NCI-H524 (cell line): ENCODE measurements around the gene CTSF.
"Not testable (repeated sequence)": the region's sequence is repeated elsewhere in the genome, so short reads cannot be mapped to it uniquely, and the experiment has no call there.

Experiments used
- DNase-seq, 2 experiments: peaks; one replicate each; lab custom pipeline; 2025; lab: John Stamatoyannopoulos, UW

The CTSF gene

DNA sequence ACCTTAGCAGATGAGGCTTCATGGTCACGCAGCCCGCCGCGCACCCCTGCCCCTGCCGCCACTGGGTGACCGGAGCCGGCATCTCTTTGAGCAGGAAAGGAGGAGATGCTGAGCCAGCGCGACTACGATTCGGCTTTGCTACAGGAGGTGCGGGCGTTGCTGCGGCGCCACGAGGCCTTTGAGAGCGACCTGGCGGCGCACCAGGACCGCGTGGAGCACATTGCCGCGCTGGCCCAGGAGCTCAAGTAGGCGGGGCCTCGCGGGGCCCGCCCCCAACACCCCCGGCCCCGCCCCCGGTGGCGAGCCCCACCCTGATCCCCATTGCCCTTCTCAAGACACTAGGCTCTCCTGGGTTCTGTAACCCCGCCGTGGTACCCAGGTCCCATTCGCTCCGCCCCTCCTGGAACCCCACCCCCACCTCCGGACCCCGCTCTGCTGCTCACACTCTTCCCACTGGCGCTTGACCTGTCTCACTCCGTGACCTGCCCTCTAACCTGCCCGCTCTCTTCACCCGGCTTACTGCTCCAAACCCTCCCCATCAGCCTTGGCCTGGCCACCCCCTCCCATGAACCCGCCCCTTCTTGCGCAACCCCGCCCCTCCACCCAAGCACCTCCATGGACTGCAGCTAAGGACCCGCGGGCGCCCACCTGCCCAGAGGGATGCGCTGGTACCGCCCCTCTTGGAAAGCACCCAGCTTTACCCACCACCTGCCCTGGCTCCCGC, 9.1 kb downstream of the CTSF start:
- DNase-seq = no peak

DNA sequence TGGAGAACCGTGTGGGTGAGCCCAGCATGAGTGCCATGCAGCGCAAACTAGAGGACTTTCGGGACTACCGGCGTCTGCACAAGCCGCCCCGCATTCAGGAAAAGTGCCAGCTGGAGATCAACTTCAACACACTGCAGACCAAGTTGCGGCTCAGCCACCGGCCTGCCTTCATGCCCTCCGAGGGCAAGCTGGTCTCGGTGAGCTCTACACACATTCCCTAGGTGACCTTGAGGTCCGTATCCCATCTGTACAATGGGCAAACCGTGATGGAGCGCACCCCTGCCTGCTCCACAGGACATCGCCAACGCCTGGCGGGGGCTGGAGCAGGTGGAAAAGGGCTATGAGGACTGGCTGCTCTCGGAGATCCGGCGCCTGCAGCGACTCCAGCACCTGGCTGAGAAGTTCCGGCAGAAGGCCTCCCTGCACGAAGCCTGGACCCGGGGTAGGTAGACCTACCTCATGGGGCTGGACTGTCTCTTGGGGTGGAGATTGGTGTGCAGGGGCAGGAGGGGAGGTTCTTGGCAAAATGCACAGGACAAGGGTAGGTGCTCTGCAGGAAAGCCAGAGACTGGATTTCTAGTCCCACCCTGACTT, 10.6 kb downstream of the CTSF start:
- no peak for DNase-seq

- no peak for DNase-seq
Observed at GRCh38 chr11:66556086-66556485, 12.3 kb downstream of the CTSF start.

- no peak for DNase-seq
Observed at GRCh38 chr11:66555416-66555815, 13.0 kb downstream of the CTSF start.

DNA sequence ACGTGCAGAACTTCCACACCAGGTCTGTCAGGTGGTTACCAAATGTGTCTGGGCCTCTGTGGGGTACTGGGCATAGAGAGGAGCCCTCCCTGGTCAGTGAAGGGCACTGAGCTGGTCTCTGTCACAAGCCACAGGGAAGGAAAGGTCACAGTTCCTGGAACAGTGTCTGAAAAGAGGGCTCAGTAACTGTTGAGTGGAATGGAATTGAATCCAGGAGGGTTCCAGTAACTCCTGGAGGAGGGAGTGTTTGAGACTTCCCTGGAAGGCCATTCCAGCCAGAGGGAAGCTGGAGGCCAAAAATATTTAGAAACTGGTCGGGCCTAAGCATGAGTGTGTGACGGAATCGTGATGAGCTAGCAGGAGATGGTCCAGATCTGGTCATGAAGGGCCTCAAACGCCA, 13.8 kb downstream of the CTSF start:
- no peak for DNase-seq

- DNase-seq = no peak
Observed at GRCh38 chr11:66550887-66551286, 17.5 kb downstream of the CTSF start.

- DNase-seq = no peak
Observed at GRCh38 chr11:66549696-66550095, 18.7 kb downstream of the CTSF start.

- DNase-seq = no peak
Observed at GRCh38 chr11:66548774-66549630, 19.4 kb downstream of the CTSF start.

GRCh38 chr11:66548041-66548440, 20.4 kb downstream of the CTSF start:
- DNase-seq = peak; percentile 85 to 93

DNA sequence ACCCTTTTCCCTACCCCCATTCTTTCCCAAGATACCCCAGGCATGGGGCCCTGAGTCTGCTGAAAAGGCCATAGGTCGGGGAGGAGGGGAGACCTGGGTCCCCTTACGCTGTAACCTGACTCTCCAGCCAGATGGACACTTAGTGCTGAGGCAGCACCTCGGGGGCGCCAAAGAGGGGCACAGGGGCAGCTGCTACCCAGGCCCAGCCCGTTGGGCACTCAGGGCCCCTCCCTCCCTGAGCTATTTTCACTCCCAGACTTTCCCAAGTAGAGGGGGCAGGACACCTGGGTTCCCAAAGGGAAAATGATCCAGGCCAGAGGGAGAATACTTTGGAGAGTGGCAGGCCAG, 20.8 kb downstream of the CTSF start:
- peak; percentile 79 to 88 for DNase-seq

- DNase-seq = peak; percentile 90 to 95
Observed at GRCh38 chr11:66546966-66547661, 21.3 kb downstream of the CTSF start.

DNA sequence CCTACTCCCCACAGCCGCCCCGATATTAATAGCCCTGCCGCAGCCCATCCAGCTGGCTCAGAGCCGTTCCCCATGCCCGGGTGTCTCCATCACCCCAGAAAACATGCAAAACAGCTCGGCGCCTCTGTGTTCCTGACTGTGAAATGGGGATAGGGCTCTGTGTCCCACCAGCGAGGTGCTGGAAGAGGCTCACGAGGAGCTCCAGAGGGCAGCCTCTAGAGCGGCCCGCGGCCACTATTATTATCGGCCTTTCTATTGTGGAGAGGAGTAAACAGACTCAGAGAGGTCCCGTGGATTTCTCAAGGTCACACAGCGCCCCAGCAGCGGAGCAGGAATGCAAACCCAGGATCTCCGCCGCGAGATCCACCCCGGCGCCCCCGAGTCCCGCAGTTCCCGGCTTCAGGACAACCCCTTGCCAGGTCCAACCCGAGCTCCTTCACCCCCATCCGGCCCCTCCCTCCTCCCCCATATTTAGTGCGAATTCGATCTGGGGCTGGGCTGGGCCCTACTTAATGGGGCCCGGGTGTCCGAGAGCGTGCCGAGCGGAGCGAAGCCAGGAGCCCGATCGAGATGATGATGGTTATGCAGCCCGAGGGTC, 21.9 kb downstream of the CTSF start, which contains the start of gene ACTN3:
Gene ACTN3 (plus strand): TSS at position 536 of the 598 bp plus-strand sequence. CDS start 35 bp downstream, at position 571.
- DNase-seq = peak in 1 of 2 experiments; percentile 47

DNA sequence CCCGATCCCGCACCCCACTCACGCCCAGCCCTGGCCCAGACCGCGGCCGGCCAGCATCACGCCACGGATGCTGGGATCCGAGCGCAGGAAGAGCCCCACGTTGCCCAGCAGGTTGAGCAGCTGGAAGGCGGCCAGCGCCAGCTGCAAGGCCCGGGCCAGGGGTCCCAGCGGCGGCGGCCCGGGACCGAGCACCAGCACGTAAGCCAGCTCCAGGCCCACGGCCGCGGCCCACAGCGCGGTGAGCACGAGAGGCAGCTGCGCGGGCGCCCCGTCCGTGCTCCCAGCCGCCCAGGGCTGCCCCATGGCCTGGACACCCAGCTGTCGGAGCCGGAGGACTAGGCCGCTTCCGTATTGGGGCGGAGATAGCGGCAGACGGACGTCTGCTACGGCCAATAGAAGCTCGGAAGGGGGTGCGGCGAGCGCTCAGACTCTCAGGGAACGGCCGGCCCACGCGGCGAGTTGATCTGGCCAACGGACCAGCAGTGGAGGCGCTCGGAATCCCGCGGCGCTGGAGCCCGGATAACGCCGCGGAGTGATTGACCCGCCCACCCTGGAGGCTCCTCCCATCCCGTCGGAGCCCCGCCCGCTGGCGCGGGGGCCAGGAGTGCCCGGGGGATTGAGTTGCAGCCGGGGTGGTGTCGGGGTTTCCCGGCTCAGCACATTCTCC, 22.6 kb downstream of the CTSF start, which contains the start of gene ZDHHC24:
Gene ZDHHC24 (minus strand): TSS at position 348 of the 667 bp plus-strand sequence. CDS start 45 bp downstream, at position 303.
- DNase-seq = peak; percentile 90 to 96

- DNase-seq = not testable (repeated sequence)
Observed at GRCh38 chr11:66544952-66545351, 23.5 kb downstream of the CTSF start.

DNA sequence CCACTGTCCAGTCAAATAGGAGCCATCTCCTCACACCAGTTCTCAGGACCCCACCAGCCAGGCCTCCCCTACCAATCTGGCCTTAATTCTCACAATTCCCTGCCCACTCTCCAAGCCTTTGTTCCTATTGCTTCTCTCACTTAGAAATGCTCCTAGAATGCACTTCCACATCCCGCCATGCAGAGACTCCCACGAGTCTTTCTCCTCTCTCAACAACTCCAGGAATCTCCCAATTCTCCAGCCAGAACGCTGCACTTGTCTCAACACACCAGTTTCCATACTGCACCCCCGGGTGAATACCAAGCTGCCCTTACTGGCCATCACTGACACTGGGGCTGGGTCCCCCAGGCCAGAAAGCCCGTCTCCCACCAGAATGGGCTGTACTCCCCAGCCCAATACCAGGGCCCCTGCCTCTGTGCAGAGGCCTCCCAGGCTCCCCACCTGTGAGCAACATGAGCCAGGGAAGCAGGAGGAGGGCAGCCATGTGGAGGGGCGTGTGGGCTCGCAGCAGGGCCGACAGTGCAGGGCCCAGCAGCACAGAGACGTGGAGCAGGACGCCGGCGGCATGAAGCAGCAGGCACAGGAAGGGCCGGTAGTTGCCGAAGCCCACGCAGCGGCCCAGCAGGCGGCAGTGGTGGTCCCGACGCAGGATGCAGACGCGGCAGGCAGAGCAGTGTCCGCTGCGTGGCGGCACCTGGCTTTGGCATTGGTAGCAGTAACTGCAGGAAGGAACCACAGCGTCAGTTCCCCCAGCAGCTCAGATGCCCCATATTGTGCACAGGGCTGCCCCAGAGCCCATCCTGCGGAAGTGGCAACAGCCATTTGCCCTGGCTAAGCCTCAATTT, 24.9 kb downstream of the CTSF start:
- DNase-seq = no peak

DNA sequence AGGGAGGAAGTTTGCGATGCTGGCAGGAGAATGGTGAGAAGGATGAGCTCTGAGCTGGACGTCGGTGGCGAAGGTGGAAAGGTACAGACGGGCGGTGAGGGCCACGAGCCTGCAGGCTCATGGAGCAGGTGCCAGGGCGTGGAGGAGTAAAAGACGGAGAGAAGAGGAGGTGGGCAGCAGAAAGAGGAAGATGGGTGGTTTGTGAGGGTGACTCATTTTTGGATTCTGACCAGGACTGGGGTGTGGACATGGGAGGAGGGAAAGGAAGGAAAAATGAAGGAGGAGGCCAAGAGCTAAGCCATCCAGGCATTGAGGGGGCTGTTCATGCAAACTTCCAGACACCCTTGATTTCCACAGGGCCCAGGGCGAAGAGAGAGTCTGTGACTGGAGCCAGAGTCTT, 26.0 kb downstream of the CTSF start:
- no peak for DNase-seq

GRCh38 chr11:66541892-66542291, 26.5 kb downstream of the CTSF start:
- DNase-seq = no peak

DNA sequence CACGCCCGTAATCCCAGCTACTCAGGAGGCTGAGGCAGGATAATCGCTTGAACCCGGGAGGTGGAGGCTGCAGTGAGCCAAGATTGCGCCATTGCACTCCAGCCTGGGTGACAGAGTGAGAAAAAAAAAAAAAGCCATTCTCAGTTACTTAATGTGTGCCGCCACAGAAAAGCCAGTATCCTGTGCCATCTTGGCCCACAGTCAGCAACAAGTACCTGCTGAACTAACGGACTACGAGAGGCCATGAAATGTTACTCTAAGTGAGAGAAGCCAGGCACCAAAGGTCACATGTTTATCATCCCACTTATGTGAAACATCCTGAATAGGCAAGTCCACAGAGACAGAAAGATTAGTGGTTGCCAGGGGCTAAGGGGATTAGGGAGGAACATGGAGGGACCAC, 27.8 kb downstream of the CTSF start:
- DNase-seq = not testable (repeated sequence)

DNA sequence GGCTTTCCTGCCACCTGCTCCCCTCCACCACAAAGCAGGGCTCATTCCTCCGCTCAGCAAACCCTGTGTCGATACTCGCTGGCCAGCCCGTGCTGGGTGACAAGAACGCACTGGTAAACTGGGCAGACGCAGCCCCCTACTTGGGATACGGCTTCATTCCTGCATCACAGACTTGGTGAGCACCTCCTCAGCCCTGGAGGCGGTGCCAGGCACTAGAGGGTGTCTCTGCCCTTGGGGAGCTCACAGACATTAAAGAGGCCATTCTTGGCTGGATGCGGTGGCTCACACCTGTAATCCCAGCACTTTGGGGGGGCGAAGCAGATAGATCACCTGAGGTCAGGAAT, 28.6 kb downstream of the CTSF start:
- DNase-seq = no peak

DNA sequence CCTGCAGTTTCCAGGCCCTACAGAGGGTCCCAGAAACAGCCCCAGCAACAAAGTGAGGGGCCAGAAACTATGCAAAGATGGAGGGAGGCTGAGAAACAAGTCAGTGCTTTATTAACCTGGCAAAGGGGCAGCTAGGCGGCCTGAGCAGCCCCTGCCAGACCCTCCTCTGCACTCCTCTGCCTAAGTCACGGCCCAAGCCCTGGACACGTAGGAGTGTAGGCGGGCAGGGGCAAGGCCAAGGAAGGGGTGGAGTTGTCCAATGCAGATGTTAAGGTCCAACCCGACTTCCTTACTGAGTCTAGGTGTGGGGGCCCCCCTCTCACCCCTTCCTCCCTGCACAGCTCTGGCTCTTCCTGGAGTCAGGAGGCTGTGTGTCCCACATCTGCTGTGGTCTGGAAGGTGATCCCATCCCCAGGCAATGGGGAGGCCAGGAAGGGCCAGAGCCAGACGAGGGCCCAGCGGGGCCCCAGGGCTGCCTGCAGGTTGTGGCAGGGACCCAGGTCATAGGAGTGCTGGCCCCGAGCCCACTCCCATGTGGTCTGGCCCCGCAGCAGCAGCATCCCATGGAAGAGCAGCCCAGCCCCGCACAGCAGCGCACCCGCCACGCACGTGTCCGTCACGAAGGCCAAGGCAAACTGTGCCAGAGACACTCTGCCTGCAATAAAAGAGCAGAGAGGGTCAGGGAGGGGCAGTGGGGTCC, 29.1 kb downstream of the CTSF start:
- DNase-seq = no peak
